Uterus (tissue), 2 donors: Measurements from ENCODE around the gene GHRH.

Source experiments
- POLR2A ChIP-seq, 2 donors: fragments of 450-650 bp; IDR thresholded peaks; one replicate each; pipeline ENCODE4 v1.6.1; 2016; ENCODE audit warnings: antibody characterized with exemption in 2 of 2, mild to moderate bottlenecking in 1 of 2, moderate library complexity in 1 of 2
- TF ChIP-seq, protein P1 (sequence below), 4 experiments: fragments of 200-600 bp in 2 of 4; fragments of 450-650 bp in 2 of 4; sonication (generic) in 2 of 4; IDR thresholded peaks; one replicate each; pipeline ENCODE4 v1.5.1; 2016 to 2019; ENCODE audit warnings: antibody characterized with exemption in 4 of 4, mild to moderate bottlenecking in 2 of 4, moderate library complexity in 1 of 4

DNA sequence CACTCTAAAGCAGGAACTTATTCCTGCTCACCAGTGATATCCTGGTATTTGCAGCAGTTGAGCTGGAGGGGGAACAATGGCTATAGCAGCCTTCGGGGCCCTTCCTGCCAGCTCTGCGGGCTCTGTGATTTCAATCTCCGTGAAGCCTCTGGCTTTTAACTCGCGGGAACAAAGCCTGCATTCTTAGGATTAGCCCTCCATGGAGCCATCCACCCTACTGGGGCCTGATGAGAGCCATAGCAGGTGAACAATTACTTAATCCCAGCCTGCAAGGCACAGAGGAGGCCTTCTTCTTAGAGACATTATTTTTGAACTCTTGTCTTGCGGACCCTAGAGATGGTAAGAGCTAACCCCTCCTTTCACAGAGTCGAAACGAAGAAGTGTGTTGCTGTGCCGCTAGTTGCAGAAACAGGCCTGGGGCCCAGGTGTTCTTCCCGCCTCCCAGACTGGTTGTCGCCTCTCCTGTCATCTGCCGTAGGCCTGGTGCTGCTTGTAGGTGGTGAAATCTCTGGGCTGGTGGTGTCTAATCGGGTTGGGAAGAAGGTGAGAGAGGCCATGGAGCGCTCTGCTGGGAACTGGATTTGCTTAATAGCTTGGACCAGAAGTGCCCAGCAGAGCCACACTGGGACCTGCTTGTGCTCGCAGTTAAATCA, 9.7 kb downstream of the GHRH start:
- TF ChIP-seq, protein P1, sequence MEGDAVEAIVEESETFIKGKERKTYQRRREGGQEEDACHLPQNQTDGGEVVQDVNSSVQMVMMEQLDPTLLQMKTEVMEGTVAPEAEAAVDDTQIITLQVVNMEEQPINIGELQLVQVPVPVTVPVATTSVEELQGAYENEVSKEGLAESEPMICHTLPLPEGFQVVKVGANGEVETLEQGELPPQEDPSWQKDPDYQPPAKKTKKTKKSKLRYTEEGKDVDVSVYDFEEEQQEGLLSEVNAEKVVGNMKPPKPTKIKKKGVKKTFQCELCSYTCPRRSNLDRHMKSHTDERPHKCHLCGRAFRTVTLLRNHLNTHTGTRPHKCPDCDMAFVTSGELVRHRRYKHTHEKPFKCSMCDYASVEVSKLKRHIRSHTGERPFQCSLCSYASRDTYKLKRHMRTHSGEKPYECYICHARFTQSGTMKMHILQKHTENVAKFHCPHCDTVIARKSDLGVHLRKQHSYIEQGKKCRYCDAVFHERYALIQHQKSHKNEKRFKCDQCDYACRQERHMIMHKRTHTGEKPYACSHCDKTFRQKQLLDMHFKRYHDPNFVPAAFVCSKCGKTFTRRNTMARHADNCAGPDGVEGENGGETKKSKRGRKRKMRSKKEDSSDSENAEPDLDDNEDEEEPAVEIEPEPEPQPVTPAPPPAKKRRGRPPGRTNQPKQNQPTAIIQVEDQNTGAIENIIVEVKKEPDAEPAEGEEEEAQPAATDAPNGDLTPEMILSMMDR (IDR thresholded peaks at IDR 0.05) = no peak
- TF ChIP-seq POLR2A (IDR thresholded peaks at IDR 0.05) = no peak
